Activated effector memory CD4-positive, alpha-beta T cell treated with Interleukin-2 at 50 U/mL for 16 hours (primary cell): ENCODE data around the gene ATP1A2.
A peak's percentile ranks its signal among the peaks of the same experiment; 100 is the strongest.

Experiments
- DNase-seq: peaks from one replicate; pipeline ENCODE4 v3.0.0-alpha.2; 2020

Gene ATP1A2

DNA sequence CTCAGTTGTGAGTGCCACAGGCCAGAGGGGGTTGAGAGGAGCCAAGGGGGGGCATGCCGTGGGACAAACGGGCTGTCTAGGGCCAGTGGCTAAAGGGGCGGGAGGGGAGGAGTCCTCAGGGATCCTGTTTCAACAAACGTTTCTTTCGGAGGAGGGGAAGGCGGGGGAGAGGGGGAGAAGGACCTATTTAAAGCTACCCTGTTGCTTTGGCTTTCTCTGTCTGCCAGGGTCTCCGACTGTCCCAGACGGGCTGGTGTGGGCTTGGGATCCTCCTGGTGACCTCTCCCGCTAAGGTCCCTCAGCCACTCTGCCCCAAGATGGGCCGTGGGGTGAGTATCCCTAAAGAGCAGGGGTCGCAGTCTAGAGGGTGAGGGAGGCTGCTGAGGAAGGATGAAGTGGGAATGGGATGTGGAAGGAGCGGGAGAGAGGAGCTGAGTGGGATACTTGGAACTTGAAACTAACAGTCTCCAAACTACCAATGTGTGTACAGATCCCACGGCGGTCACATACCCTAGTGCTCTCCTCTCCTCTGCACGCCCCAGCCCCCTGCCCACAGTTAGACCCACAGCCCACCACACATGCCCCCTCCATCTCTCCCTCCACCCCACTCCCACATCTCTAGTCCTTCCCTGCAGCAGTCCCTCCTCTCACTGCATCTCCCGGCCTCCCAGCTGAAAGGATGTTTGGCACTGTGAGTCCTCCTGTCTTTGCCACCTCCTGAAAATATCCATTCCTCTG, at the start of gene ATP1A2:
TSS of gene ATP1A2 (plus strand) at position 215 of the 738 bp plus-strand sequence. CDS start at position 318, 103 bp downstream.
- DNase-seq = no peak

DNA sequence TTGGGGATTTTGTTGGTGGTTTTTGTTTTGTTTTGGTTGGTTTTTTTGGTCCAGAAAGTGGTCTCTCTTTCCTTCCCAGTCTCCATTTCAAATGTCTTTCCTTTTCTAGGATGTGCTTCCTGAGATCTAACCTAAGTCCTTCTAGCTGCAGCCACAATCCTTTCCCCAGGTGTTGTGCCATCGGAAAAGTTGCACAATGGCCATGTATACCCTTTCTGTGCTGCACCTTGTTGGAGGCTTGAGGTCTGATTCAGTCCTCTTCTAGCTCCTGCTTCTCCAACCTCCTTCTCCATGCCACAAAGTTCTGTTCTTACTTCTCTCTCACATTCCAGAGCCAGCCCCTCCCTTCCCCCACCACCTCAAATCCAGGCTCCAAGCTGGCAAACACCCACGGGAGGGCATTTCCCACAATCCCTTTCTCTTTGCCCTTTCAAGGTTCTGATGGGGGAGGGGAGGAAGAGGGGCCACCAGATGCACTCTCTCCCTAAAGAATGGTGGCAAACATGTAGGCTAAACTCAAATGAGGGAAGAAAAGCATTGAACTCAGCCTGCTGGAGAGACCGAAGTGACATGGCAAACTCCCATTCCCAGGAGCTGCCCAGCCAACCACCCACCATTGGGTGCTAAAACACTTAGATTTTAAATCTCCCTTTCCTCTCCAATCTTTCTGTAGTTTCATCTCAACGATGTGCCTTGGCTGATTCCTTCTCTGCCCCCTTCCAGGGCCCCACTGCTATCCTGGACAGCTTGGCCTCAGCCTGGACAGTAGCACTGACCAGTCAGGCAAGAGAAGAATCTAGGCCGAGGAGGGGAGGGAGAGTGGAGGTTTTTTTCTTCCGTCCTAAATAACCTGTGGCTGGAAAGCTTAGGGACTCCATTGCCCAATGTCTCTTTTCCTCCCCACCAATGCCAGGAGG, 48.5 kb upstream of the ATP1A2 start:
- no peak for DNase-seq

DNA sequence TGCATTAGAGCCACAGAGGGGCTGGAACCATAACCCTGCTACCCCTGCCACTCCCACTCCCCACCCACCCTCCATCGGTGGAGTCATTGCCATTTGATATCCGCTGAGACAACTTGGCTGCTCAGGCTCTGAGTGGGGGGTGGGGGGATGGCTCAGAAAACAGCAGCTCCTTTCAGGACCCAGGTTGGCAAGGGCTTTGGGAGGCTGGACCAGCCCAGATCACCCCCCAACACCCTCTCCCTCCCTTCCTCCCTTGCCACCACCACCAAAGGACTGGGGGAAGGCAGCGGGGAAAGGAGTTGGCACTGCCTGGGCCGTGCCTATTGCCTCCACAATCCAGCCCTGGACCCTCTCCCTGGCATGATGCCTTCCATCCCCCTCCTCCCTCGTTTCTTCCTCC, 47.3 kb upstream of the ATP1A2 start:
- DNase-seq = no peak

DNA sequence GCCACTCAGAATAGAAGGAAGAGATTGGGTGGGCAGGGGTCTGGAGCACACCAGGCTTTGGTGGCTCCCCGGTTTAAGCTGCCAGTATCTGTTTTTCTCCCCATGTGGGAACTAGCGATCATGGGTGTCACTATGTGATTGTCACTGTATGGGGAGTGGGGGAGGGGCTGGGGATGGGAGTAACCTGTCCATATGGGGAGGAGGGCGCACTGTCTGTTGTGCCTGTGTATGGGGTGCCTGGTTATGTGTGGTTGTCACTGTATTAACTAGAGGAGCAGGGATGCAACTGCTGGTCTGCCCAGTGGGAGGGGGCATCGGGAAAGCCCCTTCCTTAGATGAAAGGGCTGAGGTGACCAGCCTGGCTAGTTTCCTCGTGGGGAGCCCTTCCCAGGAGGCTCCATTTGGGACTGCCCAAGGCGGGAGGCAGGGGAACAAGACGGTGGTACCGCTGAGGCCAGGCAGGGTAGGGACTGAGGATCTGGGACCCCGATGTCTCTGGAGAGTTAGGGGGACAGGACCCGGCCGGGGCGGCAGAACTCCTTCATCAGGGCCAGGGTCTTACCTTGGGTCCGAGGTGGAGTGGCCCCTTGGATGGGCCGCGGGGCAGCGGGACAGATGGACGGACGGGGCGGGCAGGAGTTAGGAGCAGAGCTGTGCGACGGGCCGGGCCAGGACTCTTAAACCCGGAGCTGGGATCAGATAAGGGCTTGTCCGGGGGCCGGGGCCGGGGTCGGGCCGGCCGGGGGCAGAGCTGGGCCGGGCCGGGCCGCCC, 45.9 kb upstream of the ATP1A2 start, which contains the start of gene KCNJ10:
TSS of gene KCNJ10 (minus strand) at position 701 of the 772 bp plus-strand sequence. CDS start 27,628 bp downstream, outside the sequence.
- no peak for DNase-seq

DNA sequence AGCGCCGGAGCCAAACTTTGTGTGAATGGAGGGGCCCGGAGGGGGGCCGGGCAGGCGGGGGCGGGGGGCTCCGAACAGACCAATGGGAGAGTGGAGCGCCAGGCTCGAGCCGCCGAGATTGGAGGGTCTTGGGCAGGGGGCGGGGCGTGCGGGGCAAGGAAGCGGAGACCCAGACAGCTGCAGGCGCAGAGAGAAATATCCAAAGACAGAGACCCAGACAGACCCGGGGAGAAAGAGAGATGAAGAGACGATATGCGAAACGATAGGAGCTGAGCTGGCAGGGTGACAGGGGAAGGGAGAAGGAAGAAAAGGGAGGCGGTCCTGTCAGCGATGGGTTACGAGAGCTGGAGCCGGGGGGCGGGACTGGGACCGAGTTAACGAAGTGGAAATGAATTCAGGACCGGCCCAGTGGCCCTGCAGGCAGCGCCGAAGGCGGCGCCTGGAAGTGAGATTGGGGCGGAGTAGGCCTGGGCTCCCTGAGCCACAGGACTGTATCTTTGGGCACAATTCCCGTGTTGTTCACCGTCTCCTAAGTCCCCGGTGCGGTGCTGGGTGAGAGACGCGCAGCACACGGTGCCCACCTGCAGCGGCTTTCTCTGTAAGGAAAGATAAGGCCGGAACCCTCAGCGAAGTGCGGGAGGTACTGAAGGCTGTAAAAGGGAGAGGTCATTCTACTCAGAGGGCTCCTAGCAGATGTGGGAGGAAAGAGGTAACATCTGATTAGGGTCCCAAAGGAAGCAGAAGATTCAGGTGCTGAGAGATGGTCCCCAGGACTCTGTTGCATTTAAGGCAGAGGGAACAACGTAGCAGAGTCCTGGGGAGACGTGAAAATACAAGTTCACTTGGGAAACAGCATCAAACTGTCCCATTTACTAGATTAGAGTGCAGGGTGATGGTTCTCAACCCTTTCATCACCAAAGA, 45.1 kb upstream of the ATP1A2 start:
- DNase-seq = peak; percentile 43

DNA sequence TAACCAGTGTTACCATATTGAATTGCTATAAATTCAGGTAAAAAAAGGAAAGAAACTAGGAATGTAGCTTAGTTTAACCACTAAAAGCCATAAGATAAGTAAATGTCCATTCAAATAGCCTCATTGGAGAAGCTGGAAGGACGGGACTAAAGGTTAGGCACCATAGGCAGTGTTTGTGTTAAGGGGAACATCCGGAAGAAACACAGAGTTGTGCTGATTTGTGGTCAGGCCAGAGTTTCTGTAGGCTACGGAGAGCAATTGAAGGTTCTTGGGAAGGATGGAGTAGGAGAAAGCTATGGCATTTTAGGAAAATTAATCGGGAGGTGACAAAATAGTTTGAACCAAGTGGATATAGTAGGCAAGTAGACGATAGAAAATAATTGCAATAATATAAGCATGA, 44.3 kb upstream of the ATP1A2 start:
- no peak for DNase-seq

DNA sequence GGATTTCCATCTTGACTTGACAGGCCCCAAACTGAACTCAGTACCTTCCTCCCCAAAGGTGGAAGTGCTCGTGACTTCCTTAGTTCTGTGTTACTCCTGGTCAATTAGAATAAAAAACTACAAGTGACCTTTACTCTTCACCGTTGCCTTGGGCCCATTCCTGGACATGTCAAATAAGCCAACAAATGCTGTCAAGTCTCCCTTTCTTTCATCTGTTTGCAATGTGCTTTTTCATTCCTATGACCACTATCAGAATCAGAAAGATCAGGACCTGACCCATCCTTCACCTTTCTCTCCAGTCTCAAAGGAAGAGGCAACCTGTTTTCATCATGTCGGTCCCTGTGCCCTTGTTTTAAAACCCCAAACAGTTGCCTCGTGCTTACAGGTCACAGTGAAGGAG, 40.7 kb upstream of the ATP1A2 start:
- DNase-seq = no peak

DNA sequence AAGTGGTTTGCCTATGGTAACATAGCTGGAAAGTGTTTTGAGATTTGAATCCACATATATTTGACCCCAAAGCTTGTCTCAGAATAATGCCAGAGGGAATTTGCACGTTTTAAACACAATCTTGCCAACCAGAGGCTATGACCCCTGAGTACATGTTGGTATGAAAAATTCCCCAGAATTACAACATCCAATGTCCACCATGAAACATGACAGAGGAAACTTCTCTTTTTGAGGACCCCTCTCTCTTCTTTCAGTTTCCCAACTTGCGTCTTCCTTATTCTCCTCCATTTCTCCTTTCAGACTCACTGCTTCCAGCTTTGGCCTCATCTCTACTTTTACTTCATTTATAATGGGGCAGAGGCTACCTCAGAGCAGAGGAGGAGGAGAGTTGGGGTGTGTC, 39.7 kb upstream of the ATP1A2 start:
- DNase-seq = no peak

DNA sequence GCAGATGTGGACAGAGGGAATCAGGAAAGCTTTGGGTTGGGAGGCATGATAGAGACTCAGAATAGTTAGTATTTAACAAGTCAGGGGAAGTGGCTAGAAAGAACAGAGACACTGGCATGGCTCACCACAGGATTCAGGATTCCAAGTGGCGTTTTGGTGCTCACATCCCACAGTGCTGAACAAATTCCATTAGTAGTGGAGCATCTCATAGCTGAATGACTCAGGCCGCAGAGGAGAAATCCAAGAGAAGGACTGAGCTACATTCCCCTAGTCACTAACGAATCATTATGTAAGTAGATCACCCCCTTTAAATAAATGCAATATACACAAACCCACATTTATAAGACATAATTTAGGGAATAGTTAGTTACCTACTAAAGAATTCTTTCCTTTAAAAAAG, 39.3 kb upstream of the ATP1A2 start:
- DNase-seq = no peak

DNA sequence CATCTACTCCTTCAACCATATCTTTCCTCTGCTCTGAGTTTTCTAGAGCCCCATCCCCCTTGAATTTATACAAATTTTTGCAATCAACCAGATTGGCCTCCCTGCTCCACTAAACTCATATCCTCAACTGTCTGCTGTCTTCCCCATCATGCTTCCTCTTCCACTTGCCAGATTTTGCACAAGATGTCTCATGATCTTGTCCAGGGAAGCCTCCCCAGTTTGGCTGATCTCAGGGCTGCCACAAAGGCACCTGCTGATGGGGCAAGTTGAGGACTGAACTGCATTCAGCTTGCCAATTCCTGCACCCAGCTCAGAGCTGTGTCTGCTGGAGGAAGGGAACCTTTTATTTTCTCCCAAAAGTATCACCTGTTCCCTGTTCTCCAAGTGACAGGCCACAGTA, 38.1 kb upstream of the ATP1A2 start:
- no peak for DNase-seq

DNA sequence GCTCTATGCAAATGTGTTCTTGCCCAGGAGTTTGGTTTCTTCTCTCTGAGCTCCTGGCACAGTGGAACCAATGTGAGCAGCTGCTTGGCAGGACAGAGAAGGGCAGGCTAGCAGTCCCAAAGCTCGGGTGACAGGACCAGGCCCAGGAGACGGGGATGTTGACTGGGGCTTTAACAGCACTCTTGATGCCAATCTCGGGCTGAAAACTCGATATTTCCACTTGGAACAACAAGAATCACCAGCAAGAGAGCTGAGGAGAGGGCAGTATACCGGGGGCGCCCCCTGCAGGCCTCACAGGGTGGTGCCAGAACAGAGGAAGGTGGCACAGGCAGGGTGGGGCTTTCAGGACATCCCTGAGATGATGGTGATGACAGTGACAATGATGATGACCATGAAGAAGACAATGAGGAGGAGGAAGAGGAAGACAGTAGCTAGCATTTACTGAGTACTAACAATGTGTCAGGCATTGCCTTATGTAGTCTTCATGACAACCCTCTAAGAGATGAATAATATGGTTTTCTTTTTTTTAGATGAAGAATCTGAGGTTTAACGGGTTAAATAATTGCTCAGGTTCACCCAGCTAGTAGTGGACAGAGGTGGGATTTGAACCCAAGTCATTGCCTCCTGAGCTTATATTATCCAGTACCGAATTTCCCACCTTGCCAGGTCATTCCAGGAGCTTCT, 36.9 kb upstream of the ATP1A2 start:
- DNase-seq = peak; percentile 33

DNA sequence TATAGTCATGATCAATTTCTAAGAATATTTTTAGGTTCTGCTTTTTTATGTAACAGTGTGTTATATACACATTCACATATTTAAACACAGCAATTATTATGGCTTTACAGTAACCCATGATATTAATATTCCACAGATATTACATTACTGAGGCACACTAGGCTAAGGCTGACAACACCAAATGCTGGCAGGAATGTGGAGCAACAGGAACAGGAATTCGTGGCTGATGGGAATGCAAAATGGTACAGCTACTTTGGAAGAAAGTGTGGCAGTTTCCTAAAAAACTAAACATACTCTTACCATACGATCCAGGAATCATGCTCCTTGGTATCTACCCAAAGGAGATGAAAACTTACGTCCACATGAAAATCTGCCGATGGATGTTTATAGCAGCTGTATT, 36.1 kb upstream of the ATP1A2 start:
- no peak for DNase-seq

DNA sequence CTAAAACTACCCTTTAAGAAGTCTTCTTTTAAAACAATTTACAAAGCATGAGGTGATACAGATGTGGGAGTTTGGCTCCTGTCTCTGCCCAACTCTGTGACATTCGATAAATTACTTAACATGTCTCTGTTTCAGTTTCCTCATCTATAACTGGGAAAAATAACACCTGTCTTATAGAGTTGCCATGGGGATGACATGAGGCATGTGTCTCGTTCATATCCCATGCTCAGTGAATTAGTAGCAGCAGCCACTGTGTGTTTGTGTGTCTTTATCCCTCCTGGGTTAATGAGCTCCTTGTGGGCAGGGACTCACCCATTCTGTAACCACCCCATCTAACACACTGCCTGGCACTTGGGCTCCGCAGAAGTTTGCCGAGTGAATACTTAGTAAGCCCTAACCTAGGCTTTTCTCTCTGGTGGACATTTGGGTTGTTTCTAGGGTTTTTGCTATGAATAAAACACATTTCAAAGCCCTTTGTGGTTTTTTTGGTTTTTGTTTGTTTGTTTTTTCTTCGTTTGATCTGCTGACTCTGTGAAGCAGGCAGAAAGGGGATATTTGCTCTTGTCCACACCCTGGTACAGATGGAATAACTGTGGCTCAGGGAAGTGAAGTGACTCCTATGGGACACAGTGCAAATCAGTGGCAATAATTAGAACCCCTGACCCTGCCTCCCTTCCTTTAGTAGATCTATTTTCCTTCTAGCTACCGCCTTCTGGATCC, 35.0 kb upstream of the ATP1A2 start:
- DNase-seq = no peak

DNA sequence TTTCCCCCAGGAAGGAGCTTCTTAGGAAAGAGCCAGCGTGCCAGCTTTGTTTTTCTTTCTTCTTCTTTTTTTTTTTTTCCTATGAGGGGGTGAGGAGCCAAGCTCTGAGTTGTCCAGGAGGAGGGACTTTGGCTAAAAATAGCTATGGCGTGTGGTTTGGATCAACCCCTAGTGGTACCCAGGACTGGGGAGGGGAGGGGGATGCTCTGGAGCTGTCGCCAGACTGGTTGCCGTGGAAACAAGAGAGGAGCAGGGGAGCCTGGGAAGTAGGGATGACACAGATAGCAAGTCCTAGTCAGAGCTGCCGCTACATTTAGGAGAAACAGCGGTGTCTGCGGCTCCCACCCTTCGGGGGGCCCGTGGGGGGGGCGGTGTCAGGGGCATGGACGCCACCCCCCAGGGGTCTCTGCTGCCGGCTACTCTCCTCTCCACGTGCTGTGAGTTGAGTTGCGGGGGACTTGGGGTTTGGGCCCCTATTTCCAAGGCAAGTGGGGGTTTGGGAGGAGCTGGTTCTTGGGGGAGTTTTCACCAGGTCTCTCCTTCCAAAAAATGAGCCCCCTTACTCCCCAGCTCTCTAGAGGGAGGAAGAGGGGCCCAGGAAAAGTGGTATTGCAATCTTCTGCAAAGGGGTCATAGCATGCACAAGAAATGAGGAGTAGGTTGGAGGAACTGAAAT, 34.2 kb upstream of the ATP1A2 start, which contains the start of gene KCNJ9:
TSS of gene KCNJ9 (plus strand) at position 278 of the 676 bp plus-strand sequence. CDS start 2,493 bp downstream, outside the sequence.
- no peak for DNase-seq

DNA sequence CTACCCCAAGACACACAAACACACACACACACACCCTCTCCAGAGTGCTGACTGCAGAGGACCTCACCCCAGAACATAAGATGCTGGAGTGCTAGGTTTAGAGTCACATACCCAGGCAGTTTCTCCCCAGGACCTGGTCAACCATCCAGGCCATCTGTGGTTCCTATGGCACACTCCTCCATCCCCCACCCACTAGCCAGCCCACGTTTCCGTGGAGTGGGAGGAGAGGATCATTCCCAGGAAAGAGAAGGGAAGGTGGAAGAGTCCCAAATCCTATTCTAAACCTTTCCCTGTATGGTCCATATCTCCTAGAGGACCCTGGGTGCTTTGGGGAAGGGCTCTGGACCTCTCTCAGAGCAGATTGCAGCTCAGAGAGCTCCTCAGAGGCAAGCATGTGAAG, 33.1 kb upstream of the ATP1A2 start:
- no peak for DNase-seq

DNA sequence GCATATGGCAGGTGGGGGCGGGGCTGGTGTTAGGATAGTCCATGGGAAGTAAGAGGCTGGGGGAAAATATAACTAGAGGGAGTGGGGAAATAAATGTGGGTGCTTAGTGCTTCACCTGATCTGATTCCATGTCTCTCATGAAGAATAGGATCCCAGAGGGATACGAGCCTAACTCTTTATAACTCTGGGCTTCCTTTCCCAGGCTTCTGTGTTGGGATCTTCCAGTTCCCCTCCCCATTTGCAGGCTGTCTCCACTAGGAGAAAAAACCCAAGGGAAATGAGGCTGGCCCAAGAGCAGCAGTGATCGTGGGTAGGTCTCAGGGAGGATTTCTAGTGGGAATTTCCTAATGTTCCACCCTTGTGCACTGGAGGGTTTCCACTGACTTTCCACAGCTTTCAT, 32.6 kb upstream of the ATP1A2 start:
- no peak for DNase-seq

DNA sequence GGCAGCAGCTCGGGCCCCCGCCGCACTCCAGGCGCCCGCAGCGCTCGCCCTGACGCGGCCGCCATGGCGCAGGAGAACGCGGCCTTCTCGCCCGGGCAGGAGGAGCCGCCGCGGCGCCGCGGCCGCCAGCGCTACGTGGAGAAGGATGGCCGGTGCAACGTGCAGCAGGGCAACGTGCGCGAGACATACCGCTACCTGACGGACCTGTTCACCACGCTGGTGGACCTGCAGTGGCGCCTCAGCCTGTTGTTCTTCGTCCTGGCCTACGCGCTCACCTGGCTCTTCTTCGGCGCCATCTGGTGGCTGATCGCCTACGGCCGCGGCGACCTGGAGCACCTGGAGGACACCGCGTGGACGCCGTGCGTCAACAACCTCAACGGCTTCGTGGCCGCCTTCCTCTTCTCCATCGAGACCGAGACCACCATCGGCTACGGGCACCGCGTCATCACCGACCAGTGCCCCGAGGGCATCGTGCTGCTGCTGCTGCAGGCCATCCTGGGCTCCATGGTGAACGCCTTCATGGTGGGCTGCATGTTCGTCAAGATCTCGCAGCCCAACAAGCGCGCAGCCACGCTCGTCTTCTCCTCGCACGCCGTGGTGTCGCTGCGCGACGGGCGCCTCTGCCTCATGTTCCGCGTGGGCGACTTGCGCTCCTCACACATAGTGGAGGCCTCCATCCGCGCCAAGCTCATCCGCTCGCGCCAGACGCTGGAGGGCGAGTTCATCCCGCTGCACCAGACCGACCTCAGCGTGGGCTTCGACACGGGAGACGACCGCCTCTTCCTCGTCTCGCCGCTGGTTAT, 31.4 kb upstream of the ATP1A2 start:
- DNase-seq = peak; percentile 68

DNA sequence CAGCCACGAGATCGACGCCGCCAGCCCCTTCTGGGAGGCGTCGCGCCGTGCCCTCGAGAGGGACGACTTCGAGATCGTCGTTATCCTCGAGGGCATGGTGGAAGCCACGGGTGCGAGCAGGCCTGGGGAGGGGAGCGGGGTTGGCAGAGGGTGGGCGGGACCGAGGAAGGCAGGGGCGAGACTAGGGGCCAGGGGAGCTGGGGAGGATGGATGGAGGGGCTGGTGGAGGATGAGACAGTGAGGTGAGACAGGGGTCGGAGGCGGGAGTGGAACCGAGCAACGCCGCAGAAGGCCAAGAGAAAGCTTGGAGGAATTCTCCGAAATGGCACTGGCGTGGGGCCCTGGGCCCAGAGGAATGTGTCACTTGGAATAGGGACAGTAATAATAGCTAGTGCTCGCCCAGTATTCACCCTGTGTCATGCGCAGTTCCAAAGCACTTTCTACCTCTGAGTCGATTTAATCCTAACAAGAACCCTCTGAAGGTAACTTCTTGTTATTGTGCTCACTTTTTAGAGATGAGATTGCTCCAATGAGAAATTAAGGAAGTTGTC, 30.7 kb upstream of the ATP1A2 start:
- no peak for DNase-seq
